Right ventricle myocardium inferior (tissue), 1 donor: ENCODE results near the gene CTDSPL2. TPM values are rescaled to one million over a fixed set of nuclear protein-coding genes. Genes with fewer than 3 reads are reported as not detected.
"Not testable (repeated sequence)": the region's sequence is repeated elsewhere in the genome, so short reads cannot be mapped to it uniquely, and the experiment has no call there.

Experiments
- ATAC-seq: fragments of 200-7000 bp; cut with Tn5 transposase; one replicate; pipeline ENCODE4 v1.9.1; 2020; ENCODE audit warnings: mild to moderate bottlenecking, moderate library complexity
- DNase-seq: peaks from one replicate; pipeline ENCODE4 v3.0.0; 2021; ENCODE audit errors: missing footprints
- intact Hi-C: fragments of 100-400 bp; cut with DNase I; formaldehyde crosslinking; loops from one replicate; pipeline ENCODE4 v1.11.0; 2022
- total RNA-seq: library from RNA; stranded (reverse); fragmentation: NEBNext Ultra II Directional; extraction: Animal tissue kit (Norgen Biotek cat#: 25700); gene quantifications from one replicate; pipeline ENCODE4 v1.2.1, GENCODE V29; 2021
- donor health status: DM: no; HTN: yes; CAD: no; lungs with severe emphysema.

The CTDSPL2 gene
- total RNA-seq, 1 donor from 2014 or later, result 16.0 TPM

DNA sequence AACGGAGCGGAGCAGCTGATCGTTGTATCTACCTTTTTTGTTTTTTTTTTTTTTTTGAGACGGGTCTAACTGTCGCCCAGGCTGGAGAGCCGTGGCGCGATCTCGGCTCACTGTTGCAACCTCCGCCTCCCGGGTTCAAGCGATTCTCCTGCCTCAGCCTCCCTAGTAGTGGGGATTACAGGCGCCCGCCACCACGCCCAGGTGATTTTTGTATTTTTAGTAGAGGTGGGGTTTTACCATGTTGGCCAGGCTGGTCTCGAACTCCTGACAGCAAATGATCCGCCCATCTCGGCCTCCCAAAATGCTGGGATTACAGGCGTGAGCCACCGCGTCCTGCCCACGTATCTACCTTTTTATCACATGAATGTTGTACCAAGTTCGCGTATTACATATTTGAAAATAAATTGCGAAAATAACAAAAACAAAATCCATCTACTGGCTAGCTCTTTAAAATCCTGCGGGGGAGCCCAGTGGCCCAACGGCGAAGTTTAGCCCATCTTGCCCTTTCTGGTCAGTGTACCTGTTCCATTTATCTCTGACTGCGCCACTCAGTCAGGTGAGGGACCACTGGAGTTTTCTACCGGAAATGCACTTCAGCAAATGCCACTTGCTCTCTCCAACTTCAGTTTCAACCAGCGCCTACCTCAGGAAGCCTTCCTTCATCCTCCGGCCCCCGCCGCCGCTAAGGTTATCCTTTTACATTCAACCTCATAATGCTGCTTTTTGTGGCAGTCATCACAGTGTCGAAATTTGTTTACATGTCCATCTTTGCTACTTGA, 108.3 kb downstream of the CTDSPL2 start:
- intact Hi-C loops, result loop anchor here (1.0 kb wide), 1 partner anchor 108 kb away; the partner anchor contains the start of gene CTDSPL2
- ATAC-seq (no peak), DNase-seq (peak; percentile 44)

GRCh38 chr15:44536302-44536961, 109.0 kb downstream of the CTDSPL2 start:
- DNase-seq (peak; percentile 93), ATAC-seq (peak; percentile 88)
- intact Hi-C loops, result loop anchor here (1.0 kb wide), 1 partner anchor 109 kb away; the partner anchor contains the start of gene CTDSPL2

DNA sequence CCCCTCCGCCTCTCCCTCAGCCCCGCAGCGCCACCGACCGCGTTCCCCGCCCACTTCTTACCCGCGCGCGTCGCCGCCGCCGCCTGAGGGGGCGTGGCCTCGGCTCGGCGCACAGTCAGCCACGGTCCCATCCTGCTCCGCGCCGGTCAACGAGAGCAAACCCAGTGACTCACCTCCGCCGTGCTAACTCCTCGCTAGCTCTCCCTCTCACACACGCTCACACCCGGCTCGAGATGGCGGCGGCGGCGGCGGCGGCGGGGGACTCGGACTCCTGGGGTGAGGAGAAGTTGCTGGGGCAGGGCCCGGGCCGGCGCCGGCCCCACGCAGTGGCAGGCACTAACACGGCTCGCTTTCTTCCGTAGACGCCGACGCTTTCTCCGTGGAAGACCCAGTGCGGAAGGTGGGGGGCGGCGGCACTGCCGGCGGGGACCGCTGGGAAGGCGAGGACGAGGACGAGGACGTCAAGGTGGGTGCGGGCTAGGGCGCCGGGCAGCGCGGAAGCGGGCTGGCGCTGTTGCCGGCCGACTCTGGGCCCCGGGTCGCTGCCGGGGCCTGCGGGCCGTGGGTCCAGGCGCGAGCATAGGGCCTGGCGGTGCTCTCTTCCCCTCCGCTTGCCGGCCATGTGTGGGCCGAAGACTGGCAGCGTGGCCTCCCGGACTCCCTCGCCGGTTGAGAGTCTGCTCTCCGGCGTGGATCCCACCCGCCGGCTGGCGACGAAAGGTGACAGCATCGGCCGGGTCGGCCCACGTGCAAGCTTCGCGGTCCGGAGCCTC, 109.7 kb downstream of the CTDSPL2 start, which contains the start of gene EIF3J:
EIF3J (plus strand) TSS at position 186 of the 773 bp plus-strand sequence; CDS start at position 234, 48 bp downstream.
- ATAC-seq (peak; percentile 97), DNase-seq (peak; percentile 98)
- intact Hi-C loops, result loop anchor here (1.0 kb wide), 1 partner anchor 110 kb away; the partner anchor contains the start of gene CTDSPL2

DNA sequence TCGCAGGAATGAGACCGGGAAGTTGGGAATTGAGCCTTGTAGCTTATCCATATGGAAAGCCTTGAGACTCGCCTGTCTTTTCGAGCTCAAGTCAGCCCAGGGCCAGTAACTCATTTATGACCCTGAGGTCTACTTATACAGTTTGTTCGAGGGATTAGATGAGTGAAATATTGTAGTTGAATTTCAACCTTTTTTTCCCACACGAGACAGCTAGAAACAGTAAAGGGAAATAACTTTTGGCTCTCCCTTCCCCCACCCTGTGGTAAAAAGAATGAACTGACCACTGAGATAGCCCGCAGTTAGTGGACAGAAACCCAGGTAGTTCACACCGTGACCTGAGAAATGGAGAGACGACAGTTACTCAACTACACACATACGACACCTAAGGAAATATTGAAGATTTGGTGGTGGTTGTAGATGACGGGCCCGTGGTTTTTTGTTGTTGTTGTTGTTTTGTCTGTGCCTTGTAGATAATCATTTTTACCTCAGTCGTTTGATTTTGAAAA, 110.4 kb downstream of the CTDSPL2 start:
- intact Hi-C loops, result no loop called here
- no peak for DNase-seq
- ATAC-seq, result no peak

DNA sequence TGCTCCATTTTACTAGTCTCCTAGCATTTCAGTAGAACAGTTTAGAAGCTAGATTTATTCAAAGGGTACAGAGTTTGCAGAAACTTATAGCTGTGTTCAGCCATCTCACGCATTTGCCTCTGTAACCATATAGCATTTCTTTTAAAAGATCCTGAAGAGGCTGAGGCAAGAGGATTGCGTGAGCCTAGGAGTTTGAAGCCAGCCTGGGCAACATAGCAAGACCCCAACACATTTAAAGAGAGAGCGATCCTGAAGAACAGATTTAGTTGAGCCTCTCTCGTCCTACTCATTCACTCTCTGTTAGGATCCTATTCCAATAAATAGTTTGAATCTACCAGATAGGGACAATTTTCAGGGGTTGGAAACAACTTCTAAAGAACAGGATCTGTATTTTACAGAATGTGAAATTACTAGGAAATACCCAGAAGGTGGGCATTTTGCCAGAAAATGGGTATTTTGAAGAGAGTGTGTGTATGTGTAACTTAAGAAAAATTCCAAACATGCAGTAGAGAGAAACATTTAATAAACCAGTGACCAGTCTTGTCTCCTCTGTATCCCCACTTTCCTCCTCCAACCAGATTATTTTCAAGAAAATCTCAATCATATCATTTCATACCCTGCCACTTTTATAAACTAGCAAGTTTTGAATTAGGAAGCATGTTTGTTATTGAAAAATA, 114.0 kb downstream of the CTDSPL2 start:
- no peak for ATAC-seq
- intact Hi-C loops, result no loop called here
- no peak for DNase-seq

DNA sequence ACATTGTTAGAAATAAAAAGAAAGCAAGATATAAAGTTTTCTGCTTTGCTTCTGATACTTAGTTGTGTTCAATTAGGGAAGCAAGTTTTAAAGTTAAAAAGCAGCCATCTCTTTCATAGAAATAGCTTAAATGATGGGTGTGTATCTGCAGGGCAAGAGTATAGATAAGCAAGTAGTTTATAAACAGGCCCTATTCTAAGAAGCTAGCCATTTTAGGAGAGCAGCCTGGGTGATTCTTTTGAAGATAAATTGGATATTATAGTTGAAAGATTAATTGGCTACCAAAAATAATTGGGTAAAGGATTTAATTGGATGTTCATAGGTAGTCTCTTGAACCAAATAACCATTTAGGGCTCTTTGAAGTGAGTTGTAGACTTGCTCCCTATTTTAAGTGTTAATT, 115.2 kb downstream of the CTDSPL2 start:
- ATAC-seq, result no peak
- intact Hi-C loops, result no loop called here
- no peak for DNase-seq

GRCh38 chr15:44544745-44545144, 117.3 kb downstream of the CTDSPL2 start:
- ATAC-seq, intact Hi-C loops, DNase-seq: not testable (repeated sequence)

DNA sequence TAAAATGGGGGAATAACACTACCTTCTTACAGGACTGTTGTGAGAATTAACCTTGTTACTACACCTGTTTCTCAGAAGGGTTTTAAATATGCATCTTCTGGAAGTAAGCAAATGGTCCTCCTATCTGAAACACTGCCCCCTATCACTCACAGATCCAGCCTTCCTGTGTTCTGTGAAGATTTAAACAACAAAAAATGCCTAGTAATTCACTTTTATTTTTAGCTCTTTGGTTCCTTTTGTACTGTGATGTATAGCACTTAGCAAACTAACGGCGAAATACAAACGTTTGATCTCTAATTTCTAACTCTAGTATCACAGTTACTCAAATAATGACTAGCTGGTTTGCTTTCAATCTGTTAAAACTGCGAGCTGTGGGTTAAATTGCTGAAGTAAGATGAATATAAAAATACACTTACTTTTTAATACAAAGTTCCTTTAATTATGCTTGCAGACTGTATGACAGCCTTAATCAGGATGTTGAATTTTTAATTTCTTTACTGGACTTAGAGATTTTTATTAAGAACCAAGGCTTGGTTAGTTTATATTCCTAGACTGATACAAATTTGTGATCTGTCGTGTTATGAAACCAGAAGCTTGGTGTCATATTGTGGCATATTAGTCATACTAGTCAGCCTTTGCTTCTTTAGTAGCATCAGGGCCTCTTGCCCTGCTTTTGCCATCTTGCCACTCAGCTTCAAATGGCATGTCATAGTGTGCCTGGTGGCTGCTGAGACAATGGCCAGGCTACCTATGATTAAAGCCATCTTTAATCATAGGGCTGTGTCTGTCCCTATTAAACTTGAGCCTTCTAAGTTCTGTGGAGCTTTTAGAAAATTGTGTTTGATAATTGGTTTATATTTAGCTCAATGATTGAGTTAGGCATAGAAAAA, 118.7 kb downstream of the CTDSPL2 start:
- no peak for ATAC-seq
- intact Hi-C loops, result no loop called here
- no peak for DNase-seq

GRCh38 chr15:44549152-44549551, 121.7 kb downstream of the CTDSPL2 start:
- intact Hi-C loops, ATAC-seq, DNase-seq: not testable (repeated sequence)

DNA sequence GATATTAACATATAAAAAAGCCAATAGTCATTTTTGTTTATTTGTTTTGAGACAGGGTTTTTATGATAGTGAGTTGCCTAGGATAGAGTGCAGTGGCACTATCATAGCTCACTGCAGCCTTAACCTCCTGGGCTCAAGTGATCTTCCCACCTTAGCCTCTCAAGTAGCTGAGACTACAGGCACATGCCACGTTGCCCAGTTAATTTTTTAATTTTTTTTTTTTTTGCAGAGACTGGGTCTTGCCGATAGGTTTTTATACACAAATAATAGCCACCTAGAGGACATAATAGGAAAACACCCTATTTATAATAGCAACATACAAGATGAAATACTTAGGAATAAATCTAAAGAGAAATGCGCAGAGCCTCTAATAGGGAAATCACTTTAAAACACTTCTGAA, 122.8 kb downstream of the CTDSPL2 start:
- no peak for DNase-seq
- no peak for ATAC-seq
- intact Hi-C loops, result no loop called here

DNA sequence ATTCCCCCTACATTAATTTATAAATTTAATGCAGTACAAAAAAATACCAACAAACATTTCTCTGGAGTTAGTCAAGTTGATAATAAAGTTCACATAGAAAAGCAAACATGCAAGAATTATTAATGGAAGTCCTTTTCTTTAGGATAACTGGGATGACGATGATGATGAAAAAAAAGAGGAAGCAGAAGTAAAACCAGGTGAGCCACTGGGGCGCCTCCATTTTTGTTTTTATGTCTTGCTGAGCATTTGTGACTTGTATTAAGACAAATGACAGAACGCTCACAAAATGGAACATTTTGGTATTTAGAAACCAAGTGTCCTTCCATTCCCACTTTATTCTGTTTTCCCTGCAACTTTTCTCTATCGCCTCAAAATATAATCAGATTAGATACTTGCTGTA, 123.3 kb downstream of the CTDSPL2 start:
- intact Hi-C loops, result no loop called here
- DNase-seq, result no peak
- ATAC-seq, result no peak

GRCh38 chr15:44554934-44555723, 127.7 kb downstream of the CTDSPL2 start:
- intact Hi-C loops, result no loop called here
- ATAC-seq (peak; percentile 73), DNase-seq (no peak)

DNA sequence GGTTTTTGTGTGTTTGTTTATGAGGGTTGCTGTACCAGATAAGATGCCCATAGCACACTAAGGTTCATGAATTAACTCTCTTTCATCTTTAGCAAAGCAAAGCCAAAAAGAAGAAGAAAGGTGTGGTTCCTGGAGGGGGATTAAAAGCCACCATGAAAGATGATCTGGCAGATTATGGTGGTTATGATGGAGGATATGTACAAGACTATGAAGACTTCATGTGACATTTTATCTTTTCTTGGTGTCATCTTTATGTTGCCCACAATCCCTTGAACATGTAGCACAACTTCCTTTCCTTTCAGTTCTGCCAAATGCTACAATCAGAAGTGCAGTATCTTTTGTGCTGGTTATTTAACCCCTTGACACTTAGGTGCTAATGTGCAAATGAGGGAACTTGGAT, 133.5 kb downstream of the CTDSPL2 start:
- intact Hi-C loops, ATAC-seq, DNase-seq: not testable (repeated sequence)

GRCh38 chr15:44565387-44566154, 138.1 kb downstream of the CTDSPL2 start:
- no peak for DNase-seq
- intact Hi-C loops, result no loop called here
- ATAC-seq, result peak; percentile 32

DNA sequence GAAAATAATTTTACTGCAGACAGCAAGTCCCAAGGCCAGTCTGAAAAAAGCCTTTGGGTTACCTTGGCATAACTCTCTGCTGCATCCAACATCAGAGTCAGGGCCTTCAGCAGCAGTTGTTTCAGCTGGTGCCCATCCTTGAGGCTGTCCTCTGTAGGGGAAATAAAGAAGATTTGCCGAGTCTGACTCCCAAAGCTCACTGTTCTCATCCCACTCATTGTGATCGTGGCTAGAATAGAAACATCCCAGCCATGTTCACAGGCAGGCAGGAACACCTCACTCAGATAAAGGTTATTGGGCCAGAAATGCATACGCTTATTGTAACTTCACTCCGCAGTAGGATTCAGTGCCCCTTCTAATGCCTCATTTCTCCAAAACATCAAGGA, 138.7 kb downstream of the CTDSPL2 start:
- ATAC-seq (no peak), DNase-seq (no peak)
- intact Hi-C loops, result no loop called here

- no peak for ATAC-seq
- intact Hi-C loops, result no loop called here
- no peak for DNase-seq
These were observed 140.9 kb downstream of the CTDSPL2 start for GRCh38 chr15:44568338-44568737.
